Stomach (tissue), 4 donors: ENCODE data around the gene NDUFAB1.

Experiments
- EP300 ChIP-seq: sonication (generic); formaldehyde crosslinking; IDR thresholded peaks from one replicate; pipeline ENCODE4 v1.6.1; 2017; ENCODE audit warnings: antibody characterized with exemption
- POLR2AphosphoS5 ChIP-seq, 3 donors: sonication (generic); formaldehyde crosslinking; IDR thresholded peaks; one replicate each; pipeline ENCODE4 v1.6.1; 2016; ENCODE audit warnings: antibody characterized with exemption in 3 of 3
- TF ChIP-seq, protein P1 (sequence below), 7 experiments: fragments of 450-650 bp in 4 of 7; fragments of 200-600 bp in 3 of 7; sonication (generic) in 3 of 7; IDR thresholded peaks; one replicate each; pipeline ENCODE4 v1.5.1; 2016 to 2019; ENCODE audit warnings: antibody characterized with exemption in 7 of 7, control low read depth in 2 of 7, mild to moderate bottlenecking in 1 of 7

DNA sequence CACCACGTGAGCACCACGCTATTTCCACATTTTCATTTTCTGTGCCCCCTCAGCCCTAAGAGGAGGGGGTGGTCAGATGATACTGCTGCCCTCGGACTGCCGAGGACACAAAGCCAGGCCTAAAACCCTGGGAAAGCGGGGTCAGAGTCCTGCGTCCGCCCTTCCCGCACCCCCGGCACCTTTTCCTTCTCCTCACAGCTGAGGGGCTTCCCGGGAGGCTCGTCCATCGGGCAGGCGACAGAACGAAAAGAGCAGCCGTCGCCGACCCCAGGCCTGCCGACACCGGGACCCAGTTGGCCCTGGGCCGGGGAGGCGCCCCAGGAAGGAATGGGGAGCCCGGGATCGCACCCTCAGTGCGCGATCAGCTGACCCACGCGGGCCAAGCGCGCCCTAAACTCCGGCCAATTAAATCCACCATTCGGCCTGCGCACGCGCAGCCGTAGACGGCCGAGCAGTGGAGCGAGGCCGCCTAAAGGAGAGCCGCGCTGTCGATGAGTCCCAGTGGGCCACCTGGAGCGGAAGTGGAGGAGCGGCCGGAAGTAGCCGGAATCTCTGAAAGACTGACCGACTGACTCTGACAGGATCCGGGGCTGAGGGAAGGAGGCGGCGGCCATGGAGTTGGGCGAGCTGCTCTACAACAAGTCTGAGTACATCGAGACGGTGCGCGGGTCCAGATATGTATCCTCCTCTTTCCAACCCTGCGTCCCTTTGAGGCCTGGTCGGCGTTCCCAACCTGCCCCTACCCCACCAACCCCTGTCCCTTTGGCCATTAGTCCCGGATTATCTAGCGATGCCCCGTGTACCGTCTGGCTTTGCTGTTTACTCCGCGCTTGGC, 45.0 kb upstream of the NDUFAB1 start, which contains the start of the genes DCTN5 and PALB2:
- TF ChIP-seq, protein P1, sequence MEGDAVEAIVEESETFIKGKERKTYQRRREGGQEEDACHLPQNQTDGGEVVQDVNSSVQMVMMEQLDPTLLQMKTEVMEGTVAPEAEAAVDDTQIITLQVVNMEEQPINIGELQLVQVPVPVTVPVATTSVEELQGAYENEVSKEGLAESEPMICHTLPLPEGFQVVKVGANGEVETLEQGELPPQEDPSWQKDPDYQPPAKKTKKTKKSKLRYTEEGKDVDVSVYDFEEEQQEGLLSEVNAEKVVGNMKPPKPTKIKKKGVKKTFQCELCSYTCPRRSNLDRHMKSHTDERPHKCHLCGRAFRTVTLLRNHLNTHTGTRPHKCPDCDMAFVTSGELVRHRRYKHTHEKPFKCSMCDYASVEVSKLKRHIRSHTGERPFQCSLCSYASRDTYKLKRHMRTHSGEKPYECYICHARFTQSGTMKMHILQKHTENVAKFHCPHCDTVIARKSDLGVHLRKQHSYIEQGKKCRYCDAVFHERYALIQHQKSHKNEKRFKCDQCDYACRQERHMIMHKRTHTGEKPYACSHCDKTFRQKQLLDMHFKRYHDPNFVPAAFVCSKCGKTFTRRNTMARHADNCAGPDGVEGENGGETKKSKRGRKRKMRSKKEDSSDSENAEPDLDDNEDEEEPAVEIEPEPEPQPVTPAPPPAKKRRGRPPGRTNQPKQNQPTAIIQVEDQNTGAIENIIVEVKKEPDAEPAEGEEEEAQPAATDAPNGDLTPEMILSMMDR (IDR thresholded peaks at IDR 0.05) = peak in 1 of 7 experiments; percentile 15
- no peak for TF ChIP-seq EP300
- peak; percentile 68 to 92 (median 73) for TF ChIP-seq POLR2AphosphoS5 (IDR thresholded peaks at IDR 0.05)
